PFSK-1 (cell line): Measurements from ENCODE around the gene COL18A1.

Experiments
- FOXP2 ChIP-seq: optimal IDR thresholded peaks from 2 replicates; pipeline ENCODE3; 2011; ENCODE audit warnings: borderline replicate concordance, control low read depth, inconsistent platforms; ENCODE audit not compliant: insufficient read depth; ENCODE audit errors: extremely low read length, extremely low read depth
- POLR2AphosphoS5 ChIP-seq: IDR thresholded peaks from 2 replicates; pipeline ENCODE4 v1.6.1; 2012; ENCODE audit warnings: low read depth, mild to moderate bottlenecking, control low read depth, low read length, moderate library complexity
- SIN3A ChIP-seq: IDR thresholded peaks from 2 replicates; pipeline ENCODE4 v1.6.1; 2012; ENCODE audit warnings: mild to moderate bottlenecking, low read length, moderate library complexity, borderline replicate concordance; ENCODE audit not compliant: insufficient read depth
- TAF1 ChIP-seq: IDR thresholded peaks from 2 replicates; pipeline ENCODE4 v1.6.1; 2012; ENCODE audit warnings: low read length, control low read depth, borderline replicate concordance; ENCODE audit not compliant: insufficient read depth
- TF ChIP-seq, protein P1 (sequence below), 2 experiments: IDR thresholded peaks; 2 replicates each; pipeline versions ENCODE4 v1.6.1 to v1.8.0; 2011 to 2012; ENCODE audit warnings: low read depth in 2 of 2, low read length in 2 of 2, control low read depth in 1 of 2, inconsistent platforms in 1 of 2, mild to moderate bottlenecking in 1 of 2, moderate library complexity in 1 of 2; ENCODE audit not compliant: insufficient read depth in 1 of 2

Gene COL18A1

DNA sequence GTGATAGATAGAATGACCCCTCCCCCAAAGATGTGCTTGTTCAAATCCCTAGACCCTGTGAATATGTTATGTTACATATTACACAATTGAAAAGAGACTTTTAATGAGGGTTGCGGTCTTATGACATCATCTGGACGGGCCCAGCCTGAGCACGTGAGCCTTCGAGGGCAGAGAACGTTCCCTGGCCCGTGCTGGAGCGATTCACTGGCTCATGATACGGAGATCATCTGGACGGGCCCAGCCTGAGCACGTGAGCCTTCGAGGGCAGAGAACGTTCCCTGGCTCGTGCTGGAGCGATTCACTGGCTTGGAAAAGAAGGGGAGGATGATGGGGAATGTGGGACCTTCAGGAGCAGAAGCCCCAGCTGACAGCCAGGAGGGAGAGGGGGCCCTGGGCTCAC is 34.4 kb upstream of the COL18A1 start:
- TF ChIP-seq, protein P1, sequence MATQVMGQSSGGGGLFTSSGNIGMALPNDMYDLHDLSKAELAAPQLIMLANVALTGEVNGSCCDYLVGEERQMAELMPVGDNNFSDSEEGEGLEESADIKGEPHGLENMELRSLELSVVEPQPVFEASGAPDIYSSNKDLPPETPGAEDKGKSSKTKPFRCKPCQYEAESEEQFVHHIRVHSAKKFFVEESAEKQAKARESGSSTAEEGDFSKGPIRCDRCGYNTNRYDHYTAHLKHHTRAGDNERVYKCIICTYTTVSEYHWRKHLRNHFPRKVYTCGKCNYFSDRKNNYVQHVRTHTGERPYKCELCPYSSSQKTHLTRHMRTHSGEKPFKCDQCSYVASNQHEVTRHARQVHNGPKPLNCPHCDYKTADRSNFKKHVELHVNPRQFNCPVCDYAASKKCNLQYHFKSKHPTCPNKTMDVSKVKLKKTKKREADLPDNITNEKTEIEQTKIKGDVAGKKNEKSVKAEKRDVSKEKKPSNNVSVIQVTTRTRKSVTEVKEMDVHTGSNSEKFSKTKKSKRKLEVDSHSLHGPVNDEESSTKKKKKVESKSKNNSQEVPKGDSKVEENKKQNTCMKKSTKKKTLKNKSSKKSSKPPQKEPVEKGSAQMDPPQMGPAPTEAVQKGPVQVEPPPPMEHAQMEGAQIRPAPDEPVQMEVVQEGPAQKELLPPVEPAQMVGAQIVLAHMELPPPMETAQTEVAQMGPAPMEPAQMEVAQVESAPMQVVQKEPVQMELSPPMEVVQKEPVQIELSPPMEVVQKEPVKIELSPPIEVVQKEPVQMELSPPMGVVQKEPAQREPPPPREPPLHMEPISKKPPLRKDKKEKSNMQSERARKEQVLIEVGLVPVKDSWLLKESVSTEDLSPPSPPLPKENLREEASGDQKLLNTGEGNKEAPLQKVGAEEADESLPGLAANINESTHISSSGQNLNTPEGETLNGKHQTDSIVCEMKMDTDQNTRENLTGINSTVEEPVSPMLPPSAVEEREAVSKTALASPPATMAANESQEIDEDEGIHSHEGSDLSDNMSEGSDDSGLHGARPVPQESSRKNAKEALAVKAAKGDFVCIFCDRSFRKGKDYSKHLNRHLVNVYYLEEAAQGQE (IDR thresholded peaks at IDR 0.05; ENCODE audit: insufficient read depth in 1 of 2, low read depth in 2 of 2, low read length in 2 of 2), result no peak
- no peak for TF ChIP-seq SIN3A
- TF ChIP-seq POLR2AphosphoS5, result no peak
- no peak for TF ChIP-seq TAF1
- TF ChIP-seq FOXP2, result no peak

DNA sequence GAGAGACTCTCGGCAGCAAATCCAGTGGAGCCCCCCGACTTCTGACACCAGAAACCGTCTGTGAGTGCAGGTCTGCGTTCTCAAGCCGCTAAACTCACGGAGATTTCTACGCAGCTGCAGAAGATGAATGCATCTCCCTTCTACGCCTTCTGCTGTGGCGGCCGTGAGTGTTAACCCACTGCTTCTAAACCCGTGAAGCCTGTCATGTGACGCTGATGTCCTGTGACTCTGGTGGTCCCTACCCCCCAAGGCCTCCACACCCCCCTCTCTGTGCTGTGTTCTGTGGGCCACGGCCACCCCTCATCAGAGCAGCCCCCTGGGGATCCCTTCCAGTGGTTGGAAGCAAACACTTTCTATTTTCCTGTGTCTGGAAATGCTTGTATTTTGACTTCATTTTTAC is 33.9 kb upstream of the COL18A1 start:
- TF ChIP-seq TAF1, result no peak
- TF ChIP-seq POLR2AphosphoS5, result no peak
- no peak for TF ChIP-seq SIN3A
- no peak for TF ChIP-seq FOXP2
- TF ChIP-seq, protein P1 (IDR thresholded peaks at IDR 0.05; ENCODE audit: insufficient read depth in 1 of 2, low read depth in 2 of 2, low read length in 2 of 2), result no peak

DNA sequence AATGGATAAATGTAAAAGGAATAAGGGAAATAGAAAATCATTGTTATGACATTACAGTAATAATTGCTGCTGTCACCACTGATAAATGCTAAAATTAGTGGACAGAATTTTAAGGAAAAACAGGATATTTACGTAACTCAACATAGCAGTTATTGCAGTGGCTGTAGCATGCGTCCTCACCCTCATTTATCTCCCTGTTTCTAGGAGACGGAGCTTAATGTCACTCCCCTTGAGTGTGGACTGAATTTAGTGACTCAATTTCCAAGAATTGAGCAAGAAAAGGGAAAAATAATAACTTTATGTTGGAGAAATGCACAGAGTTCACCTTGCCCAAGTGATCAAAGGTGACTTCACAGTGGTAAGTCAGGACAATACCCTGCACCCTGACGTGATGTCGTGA is 33.3 kb upstream of the COL18A1 start:
- no peak for TF ChIP-seq TAF1
- no peak for TF ChIP-seq SIN3A
- TF ChIP-seq FOXP2, result no peak
- TF ChIP-seq, protein P1 (IDR thresholded peaks at IDR 0.05; ENCODE audit: insufficient read depth in 1 of 2, low read depth in 2 of 2, low read length in 2 of 2), result no peak
- no peak for TF ChIP-seq POLR2AphosphoS5

DNA sequence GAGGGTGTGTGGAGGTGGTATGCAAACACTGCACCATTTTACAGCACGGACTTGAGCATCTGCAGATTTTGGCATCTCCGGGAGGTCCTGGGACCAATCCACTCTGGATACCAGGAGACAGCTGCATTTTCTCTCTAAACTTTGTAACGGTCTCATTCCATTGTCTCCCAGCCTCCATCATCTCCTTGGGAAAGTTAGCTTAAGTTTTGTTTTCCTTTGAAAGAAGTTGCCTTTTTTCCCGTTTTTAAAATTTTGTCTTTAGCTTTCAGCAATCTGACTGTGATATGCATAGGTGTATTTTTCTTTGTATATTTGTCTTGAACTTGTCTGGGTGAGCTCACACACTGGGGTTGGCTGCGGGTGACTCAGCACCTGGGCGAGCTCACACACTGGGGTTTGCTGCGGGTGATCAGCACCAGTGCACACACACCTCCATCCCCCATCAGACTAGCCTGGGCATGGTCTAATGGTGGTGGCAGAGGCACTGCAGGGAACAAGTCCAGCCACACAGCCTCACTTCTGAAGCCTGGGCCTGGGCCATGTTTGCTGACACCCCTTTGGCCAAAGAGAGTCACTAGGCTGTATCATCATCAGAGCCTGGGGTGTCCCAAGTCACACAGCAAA is 32.1 kb upstream of the COL18A1 start:
- TF ChIP-seq FOXP2 (no peak), SIN3A (no peak), TAF1 (no peak), POLR2AphosphoS5 (no peak)
- TF ChIP-seq, protein P1 (IDR thresholded peaks at IDR 0.05; ENCODE audit: insufficient read depth in 1 of 2, low read depth in 2 of 2, low read length in 2 of 2), result no peak
